GM23248 (cell line): Measurements from ENCODE around the gene ARL6IP1.
"Not testable (repeated sequence)": the region's sequence is repeated elsewhere in the genome, so short reads cannot be mapped to it uniquely, and the experiment has no call there.

ENCODE experiments used
- EZH2 ChIP-seq: fragments of 200-600 bp; sonication (generic); IDR thresholded peaks from 2 replicates; pipeline ENCODE4 v1.6.1; 2018; ENCODE audit warnings: antibody characterized with exemption, mild to moderate bottlenecking; ENCODE audit not compliant: insufficient read depth, poor library complexity, severe bottlenecking
- EZH2phosphoT487 ChIP-seq: fragments of 200-600 bp; sonication (generic); IDR thresholded peaks from 2 replicates; pipeline ENCODE4 v1.6.1; 2018; ENCODE audit warnings: antibody characterized with exemption, moderate library complexity, mild to moderate bottlenecking, low read depth; ENCODE audit not compliant: insufficient read depth

- TF ChIP-seq EZH2, EZH2phosphoT487: not testable (repeated sequence)
Measured at GRCh38 chr16:18776334-18776733, 25.0 kb downstream of the ARL6IP1 start.
